Glutamatergic neuron (in vitro differentiated cells): ENCODE results near the gene LSS. TPM values are rescaled to one million over a fixed set of nuclear protein-coding genes. Genes with fewer than 3 reads are reported as not detected.
"Not testable (repeated sequence)": the region's sequence is repeated elsewhere in the genome, so short reads cannot be mapped to it uniquely, and the experiment has no call there.

Source experiments
- DNase-seq: peaks from one replicate; pipeline ENCODE4 v3.0.0; 2022
- H3K27ac Mint-ChIP-seq: one replicate; pipeline ENCODE4 v1.8.0; 2020; ENCODE audit warnings: mild to moderate bottlenecking, mixed read lengths, inconsistent platforms; ENCODE audit not compliant: unreplicated experiment
- H3K27me3 Mint-ChIP-seq: one replicate; pipeline ENCODE4 v1.8.0; 2020; ENCODE audit warnings: mild to moderate bottlenecking, moderate library complexity, mixed read lengths, inconsistent platforms; ENCODE audit not compliant: unreplicated experiment
- H3K36me3 Mint-ChIP-seq: one replicate; pipeline ENCODE4 v1.8.0; 2020; ENCODE audit warnings: mild to moderate bottlenecking, mixed read lengths, inconsistent platforms; ENCODE audit not compliant: unreplicated experiment
- H3K4me1 Mint-ChIP-seq: one replicate; pipeline ENCODE4 v1.8.0; 2020; ENCODE audit warnings: mild to moderate bottlenecking, low read depth, mixed read lengths, inconsistent platforms; ENCODE audit not compliant: unreplicated experiment
- H3K4me3 Mint-ChIP-seq: one replicate; pipeline ENCODE4 v1.8.0; 2020; ENCODE audit warnings: mild to moderate bottlenecking, mixed read lengths, inconsistent platforms; ENCODE audit not compliant: unreplicated experiment
- H3K9me3 Mint-ChIP-seq: one replicate; pipeline ENCODE4 v1.8.0; 2020; ENCODE audit warnings: mild to moderate bottlenecking, moderate library complexity, mixed read lengths, inconsistent platforms; ENCODE audit not compliant: unreplicated experiment
- CTCF ChIP-seq: fragments of 200-600 bp; sonication (generic); IDR thresholded peaks from one replicate; pipeline ENCODE4 v1.5.0; 2021; ENCODE audit not compliant: partially characterized antibody, unreplicated experiment
- total RNA-seq: library from RNA; stranded (reverse); fragmentation: NEBNext Ultra II Directional; extraction: Animal tissue kit (Norgen Biotek cat#: 25700); gene quantifications from one replicate; pipeline ENCODE4 v1.2.1, GENCODE V29; 2021; ENCODE audit not compliant: unreplicated experiment

Gene LSS
- total RNA-seq, 1 donor from 2014 or later, result 390 TPM

DNA sequence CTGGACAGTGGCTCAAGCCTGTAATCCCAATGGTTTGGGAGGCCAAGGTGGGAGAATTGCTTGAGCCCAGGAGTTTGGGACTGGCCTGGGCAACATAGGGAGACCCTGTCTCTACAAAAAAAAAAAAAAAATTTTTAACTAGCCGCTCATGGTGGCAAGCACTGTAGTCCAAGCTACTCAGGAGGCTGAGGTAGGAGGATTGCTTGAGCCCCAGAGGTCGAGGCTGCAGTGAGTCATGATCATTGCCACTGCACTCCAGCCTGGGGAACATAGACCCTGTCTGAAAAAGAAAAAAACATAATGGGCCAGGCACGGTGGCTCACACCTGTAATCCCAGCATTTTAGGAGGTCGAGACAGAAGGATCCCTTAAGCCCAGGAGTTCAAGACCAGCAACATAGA is 49.6 kb downstream of the LSS start:
- no peak for TF ChIP-seq CTCF
- H3K27me3 Mint-ChIP-seq, result peaks cover 3% of the 10 kb centered on the region
- DNase-seq, result no peak
- H3K4me1 Mint-ChIP-seq, result peaks cover 4% of the 10 kb centered on the region
- H3K27ac Mint-ChIP-seq, result peak overlapping the region; percentile 50
- no peak overlapping the region for H3K4me3 Mint-ChIP-seq
- H3K36me3 Mint-ChIP-seq, result peaks cover 18% of the 10 kb centered on the region
- H3K9me3 Mint-ChIP-seq, result peaks cover 4% of the 10 kb centered on the region

GRCh38 chr21:46176443-46177129 is 52.0 kb downstream of the LSS start:
- peaks cover 28% of the 10 kb centered on the region for H3K36me3 Mint-ChIP-seq
- H3K4me1 Mint-ChIP-seq, H3K27ac Mint-ChIP-seq, H3K9me3 Mint-ChIP-seq, H3K27me3 Mint-ChIP-seq, H3K4me3 Mint-ChIP-seq, DNase-seq: not testable (repeated sequence)

- TF ChIP-seq CTCF, result no peak
- H3K9me3 Mint-ChIP-seq, result peaks cover 16% of the 10 kb centered on the region
- no peak overlapping the region for H3K27ac Mint-ChIP-seq
- H3K36me3 Mint-ChIP-seq, result peaks cover 35% of the 10 kb centered on the region
- DNase-seq, result no peak
- peaks cover 14% of the 10 kb centered on the region for H3K27me3 Mint-ChIP-seq
- no peak overlapping the region for H3K4me3 Mint-ChIP-seq
- H3K4me1 Mint-ChIP-seq, result peaks cover 11% of the 10 kb centered on the region
Observed at GRCh38 chr21:46173573-46173972, 55.0 kb downstream of the LSS start.

GRCh38 chr21:46172863-46173528 is 55.6 kb downstream of the LSS start:
- DNase-seq, result no peak
- no peak overlapping the region for H3K4me3 Mint-ChIP-seq
- H3K27ac Mint-ChIP-seq, result no peak overlapping the region
- H3K36me3 Mint-ChIP-seq, result peaks cover 31% of the 10 kb centered on the region
- H3K9me3 Mint-ChIP-seq, result peaks cover 15% of the 10 kb centered on the region
- peaks cover 14% of the 10 kb centered on the region for H3K27me3 Mint-ChIP-seq
- no peak for TF ChIP-seq CTCF
- H3K4me1 Mint-ChIP-seq, result peaks cover 11% of the 10 kb centered on the region

GRCh38 chr21:46171996-46172862 is 56.3 kb downstream of the LSS start:
- no peak overlapping the region for H3K4me3 Mint-ChIP-seq
- DNase-seq, result no peak
- peak overlapping the region; percentile 16 for H3K27ac Mint-ChIP-seq
- no peak for TF ChIP-seq CTCF
- H3K36me3 Mint-ChIP-seq, result peaks cover 30% of the 10 kb centered on the region
- H3K4me1 Mint-ChIP-seq, result peaks cover 11% of the 10 kb centered on the region
- H3K27me3 Mint-ChIP-seq, result peaks cover 17% of the 10 kb centered on the region
- peaks cover 15% of the 10 kb centered on the region for H3K9me3 Mint-ChIP-seq
